ENCODE measurements around the gene SMIM11.
"Not testable (repeated sequence)": the region's sequence is repeated elsewhere in the genome, so short reads cannot be mapped to it uniquely, and the experiment has no call there.

The SMIM11 gene

GRCh38 chr21:34369741-34370140 lies 5.6 kb upstream of the SMIM11 start:
- H3K9me3 ChIP-seq (ENCODE audit: control insufficient read depth, low read length) = no peaks in the 10 kb centered on the region
- no peak overlapping the region for H3K4me3 ChIP-seq (ENCODE audit: extremely low read depth, insufficient read depth, low read length, poor library complexity, severe bottlenecking)
- no peak overlapping the region for H3K27ac ChIP-seq (ENCODE audit: low read depth, low read length, severe bottlenecking)
- no peaks in the 10 kb centered on the region for H3K36me3 ChIP-seq (ENCODE audit: control insufficient read depth, insufficient read depth, low read length)
- no peaks in the 10 kb centered on the region for H3K4me1 ChIP-seq (ENCODE audit: control insufficient read depth, insufficient read depth, low read length, poor library complexity, severe bottlenecking)
- no CpG with 5 or more reads among the region's 1 CpG for WGBS, 2 experiments (ENCODE audit: insufficient coverage in 2 of 2)

GRCh38 chr21:34372321-34372720 lies 3.0 kb upstream of the SMIM11 start:
- Histone ChIP-seq H3K4me1 (ENCODE audit: control insufficient read depth, insufficient read depth, low read length, poor library complexity, severe bottlenecking) (no peaks in the 10 kb centered on the region), H3K27ac (ENCODE audit: low read depth, low read length, severe bottlenecking) (no peak overlapping the region), H3K4me3 (ENCODE audit: extremely low read depth, insufficient read depth, low read length, poor library complexity, severe bottlenecking) (no peak overlapping the region), H3K9me3 (ENCODE audit: control insufficient read depth, low read length) (no peaks in the 10 kb centered on the region), H3K36me3 (ENCODE audit: control insufficient read depth, insufficient read depth, low read length) (no peaks in the 10 kb centered on the region)
- WGBS, 2 experiments (ENCODE audit: insufficient coverage in 2 of 2) = 90 to 95% methylated on average over 4 to 5 of the region's 5 CpGs

- H3K36me3 ChIP-seq (ENCODE audit: control insufficient read depth, insufficient read depth, low read length); H3K9me3 ChIP-seq (ENCODE audit: control insufficient read depth, low read length); H3K4me3 ChIP-seq (ENCODE audit: extremely low read depth, insufficient read depth, low read length, poor library complexity, severe bottlenecking); H3K27ac ChIP-seq (ENCODE audit: low read depth, low read length, severe bottlenecking); H3K4me1 ChIP-seq (ENCODE audit: control insufficient read depth, insufficient read depth, low read length, poor library complexity, severe bottlenecking): not testable (repeated sequence)
- no CpG with 5 or more reads among the region's 8 CpGs for WGBS, 2 experiments (ENCODE audit: insufficient coverage in 2 of 2)
Measured at GRCh38 chr21:34374462-34374861, 845 bp upstream of the SMIM11 start.

- WGBS, 2 experiments (ENCODE audit: insufficient coverage in 2 of 2) = no CpG with 5 or more reads among the region's 33 CpGs
- H3K4me3 ChIP-seq (ENCODE audit: extremely low read depth, insufficient read depth, low read length, poor library complexity, severe bottlenecking); H3K4me1 ChIP-seq (ENCODE audit: control insufficient read depth, insufficient read depth, low read length, poor library complexity, severe bottlenecking); H3K27ac ChIP-seq (ENCODE audit: low read depth, low read length, severe bottlenecking); H3K36me3 ChIP-seq (ENCODE audit: control insufficient read depth, insufficient read depth, low read length); H3K9me3 ChIP-seq (ENCODE audit: control insufficient read depth, low read length): not testable (repeated sequence)
Measured at GRCh38 chr21:34375619-34375972, 289 bp downstream of the SMIM11 start.

- H3K9me3 ChIP-seq (ENCODE audit: control insufficient read depth, low read length); H3K27ac ChIP-seq (ENCODE audit: low read depth, low read length, severe bottlenecking); H3K36me3 ChIP-seq (ENCODE audit: control insufficient read depth, insufficient read depth, low read length); H3K4me3 ChIP-seq (ENCODE audit: extremely low read depth, insufficient read depth, low read length, poor library complexity, severe bottlenecking); H3K4me1 ChIP-seq (ENCODE audit: control insufficient read depth, insufficient read depth, low read length, poor library complexity, severe bottlenecking): not testable (repeated sequence)
- WGBS, 2 experiments (ENCODE audit: insufficient coverage in 2 of 2) = no CpG with 5 or more reads among the region's 2 CpGs
Measured at GRCh38 chr21:34383138-34383537, 7.8 kb downstream of the SMIM11 start.

GRCh38 chr21:34383724-34384415 lies 8.6 kb downstream of the SMIM11 start:
- not testable (repeated sequence) for H3K4me3 ChIP-seq (ENCODE audit: extremely low read depth, insufficient read depth, low read length, poor library complexity, severe bottlenecking); H3K36me3 ChIP-seq (ENCODE audit: control insufficient read depth, insufficient read depth, low read length); H3K27ac ChIP-seq (ENCODE audit: low read depth, low read length, severe bottlenecking); H3K9me3 ChIP-seq (ENCODE audit: control insufficient read depth, low read length); H3K4me1 ChIP-seq (ENCODE audit: control insufficient read depth, insufficient read depth, low read length, poor library complexity, severe bottlenecking)
- WGBS, 2 experiments (ENCODE audit: insufficient coverage in 2 of 2) = no CpG with 5 or more reads among the region's 14 CpGs

GRCh38 chr21:34400522-34400921 lies 25.2 kb downstream of the SMIM11 start:
- WGBS, 2 experiments (ENCODE audit: insufficient coverage in 2 of 2) = no CpG with 5 or more reads among the region's 5 CpGs
- H3K4me1 ChIP-seq (ENCODE audit: control insufficient read depth, insufficient read depth, low read length, poor library complexity, severe bottlenecking); H3K27ac ChIP-seq (ENCODE audit: low read depth, low read length, severe bottlenecking); H3K36me3 ChIP-seq (ENCODE audit: control insufficient read depth, insufficient read depth, low read length); H3K4me3 ChIP-seq (ENCODE audit: extremely low read depth, insufficient read depth, low read length, poor library complexity, severe bottlenecking); H3K9me3 ChIP-seq (ENCODE audit: control insufficient read depth, low read length): not testable (repeated sequence)

- not testable (repeated sequence) for H3K9me3 ChIP-seq (ENCODE audit: control insufficient read depth, low read length); H3K36me3 ChIP-seq (ENCODE audit: control insufficient read depth, insufficient read depth, low read length)
- no CpG with 5 or more reads among the region's 5 CpGs for WGBS, 2 experiments (ENCODE audit: insufficient coverage in 2 of 2)
Measured at GRCh38 chr21:34404742-34405141, 29.4 kb downstream of the SMIM11 start.

GRCh38 chr21:34405686-34406085 lies 30.4 kb downstream of the SMIM11 start:
- H3K36me3 ChIP-seq (ENCODE audit: control insufficient read depth, insufficient read depth, low read length); H3K9me3 ChIP-seq (ENCODE audit: control insufficient read depth, low read length); H3K4me1 ChIP-seq (ENCODE audit: control insufficient read depth, insufficient read depth, low read length, poor library complexity, severe bottlenecking); H3K4me3 ChIP-seq (ENCODE audit: extremely low read depth, insufficient read depth, low read length, poor library complexity, severe bottlenecking); H3K27ac ChIP-seq (ENCODE audit: low read depth, low read length, severe bottlenecking): not testable (repeated sequence)
- WGBS, 2 experiments (ENCODE audit: insufficient coverage in 2 of 2) = no CpG with 5 or more reads among the region's 2 CpGs

More at GRCh38 chr21:34404742-34405141, 29.4 kb downstream of the SMIM11 start:
- H3K4me1 ChIP-seq (ENCODE audit: control insufficient read depth, insufficient read depth, low read length, poor library complexity, severe bottlenecking); H3K27ac ChIP-seq (ENCODE audit: low read depth, low read length, severe bottlenecking); H3K4me3 ChIP-seq (ENCODE audit: extremely low read depth, insufficient read depth, low read length, poor library complexity, severe bottlenecking): not testable (repeated sequence)

GRCh38 chr21:34406102-34406501 lies 30.8 kb downstream of the SMIM11 start:
- H3K27ac ChIP-seq (ENCODE audit: low read depth, low read length, severe bottlenecking); H3K36me3 ChIP-seq (ENCODE audit: control insufficient read depth, insufficient read depth, low read length); H3K4me3 ChIP-seq (ENCODE audit: extremely low read depth, insufficient read depth, low read length, poor library complexity, severe bottlenecking); H3K9me3 ChIP-seq (ENCODE audit: control insufficient read depth, low read length); H3K4me1 ChIP-seq (ENCODE audit: control insufficient read depth, insufficient read depth, low read length, poor library complexity, severe bottlenecking): not testable (repeated sequence)
- no CpG with 5 or more reads among the region's 6 CpGs for WGBS, 2 experiments (ENCODE audit: insufficient coverage in 2 of 2)

GRCh38 chr21:34406676-34407075 lies 31.4 kb downstream of the SMIM11 start:
- not testable (repeated sequence) for H3K36me3 ChIP-seq (ENCODE audit: control insufficient read depth, insufficient read depth, low read length); H3K27ac ChIP-seq (ENCODE audit: low read depth, low read length, severe bottlenecking); H3K9me3 ChIP-seq (ENCODE audit: control insufficient read depth, low read length); H3K4me3 ChIP-seq (ENCODE audit: extremely low read depth, insufficient read depth, low read length, poor library complexity, severe bottlenecking); H3K4me1 ChIP-seq (ENCODE audit: control insufficient read depth, insufficient read depth, low read length, poor library complexity, severe bottlenecking)
- WGBS, 2 experiments (ENCODE audit: insufficient coverage in 2 of 2) = no CpG with 5 or more reads among the region's 2 CpGs

All from mesodermal cell (in vitro differentiated cells).